H9 (cell line): ENCODE results near the gene KLF2. TPM values are rescaled to one million over a fixed set of nuclear protein-coding genes. Genes with fewer than 3 reads are reported as not detected.

Experiments
- DNase-seq: peaks from one replicate; pipeline ENCODE4 v3.0.0-alpha.2; 2017
- H2AFZ ChIP-seq: one replicate; pipeline ENCODE4 v1.6.1; 2013; ENCODE audit warnings: mild to moderate bottlenecking, low read length, control low read depth, moderate library complexity
- H2AK5ac ChIP-seq: 2 replicates; pipeline ENCODE4 v1.6.1; 2013; ENCODE audit warnings: low read length, control low read depth, mixed read lengths; ENCODE audit not compliant: insufficient read length
- H2BK120ac ChIP-seq: one replicate; pipeline ENCODE4 v1.6.1; 2013; ENCODE audit warnings: low read depth, mild to moderate bottlenecking, low read length, control low read depth, inconsistent platforms; ENCODE audit not compliant: poor library complexity, severe bottlenecking
- H2BK12ac ChIP-seq: 2 replicates; pipeline ENCODE4 v1.6.1; 2013; ENCODE audit warnings: low read length, control low read depth, mixed read lengths, low read depth; ENCODE audit not compliant: insufficient read length
- H2BK15ac ChIP-seq: 2 replicates; pipeline ENCODE4 v1.6.1; 2013; ENCODE audit warnings: low read depth, low read length, control low read depth
- H2BK20ac ChIP-seq: one replicate; pipeline ENCODE4 v1.6.1; 2013; ENCODE audit warnings: low read depth, mild to moderate bottlenecking, low read length, control low read depth, inconsistent platforms; ENCODE audit not compliant: poor library complexity, severe bottlenecking
- H2BK5ac ChIP-seq: 2 replicates; pipeline ENCODE4 v1.6.1; 2013; ENCODE audit warnings: low read length, control low read depth, mixed read lengths; ENCODE audit not compliant: insufficient read length
- H3K14ac ChIP-seq: 2 replicates; pipeline ENCODE4 v1.6.1; 2013; ENCODE audit warnings: low read length, control low read depth; ENCODE audit not compliant: insufficient read depth
- H3K18ac ChIP-seq: 2 replicates; pipeline ENCODE4 v1.6.1; 2013; ENCODE audit warnings: low read depth, mild to moderate bottlenecking, mixed read lengths, low read length, control low read depth; ENCODE audit not compliant: insufficient read length
- H3K23ac ChIP-seq: 2 replicates; pipeline ENCODE4 v1.6.1; 2013; ENCODE audit warnings: low read length, control low read depth, mixed read lengths, low read depth; ENCODE audit not compliant: insufficient read length
- H3K23me2 ChIP-seq: 2 replicates; pipeline ENCODE4 v1.6.1; 2013; ENCODE audit warnings: low read depth, mild to moderate bottlenecking, mixed read lengths, low read length, control low read depth; ENCODE audit not compliant: insufficient read length, poor library complexity, severe bottlenecking
- H3K27ac ChIP-seq: 2 replicates; pipeline ENCODE4 v1.5.1; 2013; ENCODE audit warnings: low read length, control low read depth, mixed read lengths, low read depth; ENCODE audit not compliant: insufficient read length
- H3K27me3 ChIP-seq: 2 replicates; pipeline ENCODE4 v1.6.1; 2013; ENCODE audit warnings: low read length, control low read depth, inconsistent platforms; ENCODE audit not compliant: insufficient read depth
- H3K4ac ChIP-seq: 2 replicates; pipeline ENCODE4 v1.6.1; 2013; ENCODE audit warnings: low read depth, mild to moderate bottlenecking, control low read depth, inconsistent platforms, low read length, moderate library complexity
- H3K4me1 ChIP-seq: 2 replicates; pipeline ENCODE4 v1.6.1; 2013; ENCODE audit warnings: low read length, control low read depth, inconsistent platforms; ENCODE audit not compliant: insufficient read depth
- H3K4me2 ChIP-seq: 2 replicates; pipeline ENCODE4 v1.6.1; 2013; ENCODE audit warnings: low read length, control low read depth, mixed read lengths; ENCODE audit not compliant: insufficient read length, insufficient read depth
- H3K56ac ChIP-seq: 2 replicates; pipeline ENCODE4 v1.6.1; 2013; ENCODE audit warnings: low read depth, mild to moderate bottlenecking, mixed read lengths, low read length, control low read depth; ENCODE audit not compliant: insufficient read length
- H3K79me1 ChIP-seq: 2 replicates; pipeline ENCODE4 v1.6.1; 2013; ENCODE audit warnings: low read depth, mild to moderate bottlenecking, moderate library complexity, low read length, control low read depth, inconsistent platforms; ENCODE audit not compliant: insufficient read depth, poor library complexity, severe bottlenecking
- H3K79me2 ChIP-seq: 2 replicates; pipeline ENCODE4 v1.6.1; 2013; ENCODE audit warnings: low read length, control low read depth, inconsistent platforms; ENCODE audit not compliant: insufficient read depth
- H3K9ac ChIP-seq: 2 replicates; pipeline ENCODE4 v1.6.1; 2013; ENCODE audit warnings: low read length, control low read depth, mixed read lengths; ENCODE audit not compliant: insufficient read length; ENCODE audit errors: extremely low read depth
- H3K9me3 ChIP-seq: one replicate; pipeline ENCODE4 v1.6.1; 2013; ENCODE audit warnings: low read depth, low read length, inconsistent platforms; ENCODE audit not compliant: control insufficient read depth
- H3T11ph ChIP-seq: one replicate; pipeline ENCODE4 v1.6.1; 2013; ENCODE audit warnings: mild to moderate bottlenecking, low read length, control low read depth, inconsistent platforms
- H4K20me1 ChIP-seq: one replicate; pipeline ENCODE4 v1.6.1; 2013; ENCODE audit not compliant: control insufficient read depth, insufficient read length, insufficient read depth
- H4K5ac ChIP-seq: 2 replicates; pipeline ENCODE4 v1.6.1; 2013; ENCODE audit warnings: low read depth, mild to moderate bottlenecking, mixed read lengths, low read length, control low read depth; ENCODE audit not compliant: insufficient read length
- H4K8ac ChIP-seq: replicated peaks from 2 replicates; pipeline ENCODE4 v1.6.1; 2013; ENCODE audit warnings: low read length, control low read depth, mixed read lengths, low read depth; ENCODE audit not compliant: insufficient read length
- H4K91ac ChIP-seq: 2 replicates; pipeline ENCODE4 v1.6.1; 2013; ENCODE audit warnings: low read depth, mild to moderate bottlenecking, moderate library complexity, mixed read lengths, low read length, control low read depth; ENCODE audit not compliant: insufficient read length
- H3K27ac Mint-ChIP-seq, 3 experiments: 2 replicates in 2 of 3; 3 replicates in 1 of 3; pipeline ENCODE4 v1.8.0; 2020 to 2021; ENCODE audit warnings: mixed read lengths in 3 of 3, mild to moderate bottlenecking in 1 of 3, moderate library complexity in 1 of 3
- H3K27me3 Mint-ChIP-seq: 2 replicates; pipeline ENCODE4 v1.8.0; 2021; ENCODE audit warnings: low read depth, mild to moderate bottlenecking, moderate library complexity, mixed read lengths
- H3K36me3 Mint-ChIP-seq, 3 experiments: 2 replicates in 2 of 3; 3 replicates in 1 of 3; pipeline ENCODE4 v1.8.0; 2020 to 2021; ENCODE audit warnings: low read depth in 3 of 3, mixed read lengths in 3 of 3; ENCODE audit not compliant: insufficient read depth in 1 of 3
- H3K4me1 Mint-ChIP-seq, 2 experiments: 2 replicates each; pipeline ENCODE4 v1.8.0; 2020; ENCODE audit warnings: mixed read lengths in 2 of 2
- H3K4me3 Mint-ChIP-seq, 2 experiments: 2 replicates in 1 of 2; 3 replicates in 1 of 2; pipeline ENCODE4 v1.8.0; 2020 to 2021; ENCODE audit warnings: mild to moderate bottlenecking in 2 of 2, mixed read lengths in 2 of 2, moderate library complexity in 1 of 2
- H3K9me3 Mint-ChIP-seq, 2 experiments: 2 replicates in 1 of 2; 3 replicates in 1 of 2; pipeline ENCODE4 v1.8.0; 2020; ENCODE audit warnings: mild to moderate bottlenecking in 2 of 2, mixed read lengths in 2 of 2, moderate library complexity in 1 of 2
- WGBS: extraction: QIAGEN DNeasy Blood & Tissue Kit; methylation state at CpG from one replicate; pipeline ENCODE4 v1.1.7; 2013; ENCODE audit warnings: missing lambda C conversion rate, low lambda C conversion rate, mixed read lengths; ENCODE audit not compliant: insufficient read length; ENCODE audit errors: extremely low coverage; 5-methylcytosine and 5-hydroxymethylcytosine counted together
- total RNA-seq: library from RNA; stranded (reverse); gene quantifications from 2 replicates; pipeline ENCODE4 v1.2.1, GENCODE V29; 2021
- TF ChIP-seq, protein P1 (sequence below): fragments of 200-600 bp; sonication (generic); conservative IDR thresholded peaks from 3 replicates; pipeline ENCODE4 v1.8.0; 2021; ENCODE audit warnings: antibody characterized with exemption, mild to moderate bottlenecking

Gene KLF2
- total RNA-seq, 1 experiment from 2014 or later, result 0.33 TPM

DNA sequence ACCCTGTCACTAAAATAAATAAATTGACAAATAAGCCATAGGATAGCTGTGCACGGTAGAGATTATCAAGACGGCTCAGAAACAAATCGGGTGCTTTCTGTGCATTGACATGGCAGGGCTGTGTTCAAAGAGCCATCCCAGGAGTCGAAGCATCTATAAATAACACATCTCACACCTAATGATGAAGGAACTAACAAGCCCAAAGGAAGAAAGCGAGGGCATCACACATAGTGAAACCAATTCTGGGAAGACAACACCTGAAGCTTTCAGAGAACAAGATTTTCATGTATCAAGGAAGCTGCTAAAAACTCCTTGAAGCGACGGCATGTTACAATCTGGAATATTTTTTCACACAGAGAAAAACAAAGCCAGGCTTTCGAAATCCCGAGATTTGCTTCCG is 36.1 kb downstream of the KLF2 start:
- Histone ChIP-seq H3K27ac (no peak overlapping the region), H3K9ac (no peak overlapping the region), H3K23ac (no peak overlapping the region), H2BK20ac (no peak overlapping the region), H3K18ac (no peak overlapping the region), H3K4me2 (no peak overlapping the region), H3K9me3 (no peaks in the 10 kb centered on the region), H3K14ac (no peak overlapping the region), H3K4ac (no peak overlapping the region), H3T11ph (no peak overlapping the region), H2AFZ (no peak overlapping the region), H2BK120ac (no peak overlapping the region), H3K79me1 (no peaks in the 10 kb centered on the region), H2BK5ac (no peak overlapping the region), H3K23me2 (no peaks in the 10 kb centered on the region), H4K5ac (no peak overlapping the region), H3K4me1 (no peaks in the 10 kb centered on the region), H2AK5ac (no peak overlapping the region), H2BK15ac (no peak overlapping the region), H3K79me2 (no peaks in the 10 kb centered on the region), H4K8ac (no peak overlapping the region), H2BK12ac (no peak overlapping the region), H3K27me3 (no peaks in the 10 kb centered on the region), H4K91ac (no peak overlapping the region), H3K56ac (no peak overlapping the region), H4K20me1 (no peaks in the 10 kb centered on the region)
- Mint-ChIP-seq H3K9me3 (no peaks in the 10 kb centered on the region), H3K36me3 (peaks cover 0 to 17% (median 0%) of the 10 kb centered on the region in 3 experiments; a peak in 3 of 7 replicates), H3K27ac (peak overlapping the region in 1 of 3 experiments; percentile 5; a peak in 1 of 7 replicates), H3K4me1 (peaks cover 0 to 23% of the 10 kb centered on the region in 2 experiments; a peak in 3 of 4 replicates), H3K27me3 (no peaks in the 10 kb centered on the region), H3K4me3 (no peak overlapping the region)
- TF ChIP-seq, protein P1, sequence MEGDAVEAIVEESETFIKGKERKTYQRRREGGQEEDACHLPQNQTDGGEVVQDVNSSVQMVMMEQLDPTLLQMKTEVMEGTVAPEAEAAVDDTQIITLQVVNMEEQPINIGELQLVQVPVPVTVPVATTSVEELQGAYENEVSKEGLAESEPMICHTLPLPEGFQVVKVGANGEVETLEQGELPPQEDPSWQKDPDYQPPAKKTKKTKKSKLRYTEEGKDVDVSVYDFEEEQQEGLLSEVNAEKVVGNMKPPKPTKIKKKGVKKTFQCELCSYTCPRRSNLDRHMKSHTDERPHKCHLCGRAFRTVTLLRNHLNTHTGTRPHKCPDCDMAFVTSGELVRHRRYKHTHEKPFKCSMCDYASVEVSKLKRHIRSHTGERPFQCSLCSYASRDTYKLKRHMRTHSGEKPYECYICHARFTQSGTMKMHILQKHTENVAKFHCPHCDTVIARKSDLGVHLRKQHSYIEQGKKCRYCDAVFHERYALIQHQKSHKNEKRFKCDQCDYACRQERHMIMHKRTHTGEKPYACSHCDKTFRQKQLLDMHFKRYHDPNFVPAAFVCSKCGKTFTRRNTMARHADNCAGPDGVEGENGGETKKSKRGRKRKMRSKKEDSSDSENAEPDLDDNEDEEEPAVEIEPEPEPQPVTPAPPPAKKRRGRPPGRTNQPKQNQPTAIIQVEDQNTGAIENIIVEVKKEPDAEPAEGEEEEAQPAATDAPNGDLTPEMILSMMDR, result no peak
- no CpG with 5 or more reads among the region's 10 CpGs for WGBS
- DNase-seq, result no peak
